ENCODE results near the gene FMN1.
A peak's percentile ranks its signal among the peaks of the same experiment; 100 is the strongest.

FMN1 gene

GRCh38 chr15:33145447-33145846 lies 49.1 kb downstream of the FMN1 start:
- H3K4me1 Mint-ChIP-seq: peaks cover 10% of the 10 kb centered on the region
- no peak overlapping the region for H3K4me3 Mint-ChIP-seq
- TF ChIP-seq, protein P1, sequence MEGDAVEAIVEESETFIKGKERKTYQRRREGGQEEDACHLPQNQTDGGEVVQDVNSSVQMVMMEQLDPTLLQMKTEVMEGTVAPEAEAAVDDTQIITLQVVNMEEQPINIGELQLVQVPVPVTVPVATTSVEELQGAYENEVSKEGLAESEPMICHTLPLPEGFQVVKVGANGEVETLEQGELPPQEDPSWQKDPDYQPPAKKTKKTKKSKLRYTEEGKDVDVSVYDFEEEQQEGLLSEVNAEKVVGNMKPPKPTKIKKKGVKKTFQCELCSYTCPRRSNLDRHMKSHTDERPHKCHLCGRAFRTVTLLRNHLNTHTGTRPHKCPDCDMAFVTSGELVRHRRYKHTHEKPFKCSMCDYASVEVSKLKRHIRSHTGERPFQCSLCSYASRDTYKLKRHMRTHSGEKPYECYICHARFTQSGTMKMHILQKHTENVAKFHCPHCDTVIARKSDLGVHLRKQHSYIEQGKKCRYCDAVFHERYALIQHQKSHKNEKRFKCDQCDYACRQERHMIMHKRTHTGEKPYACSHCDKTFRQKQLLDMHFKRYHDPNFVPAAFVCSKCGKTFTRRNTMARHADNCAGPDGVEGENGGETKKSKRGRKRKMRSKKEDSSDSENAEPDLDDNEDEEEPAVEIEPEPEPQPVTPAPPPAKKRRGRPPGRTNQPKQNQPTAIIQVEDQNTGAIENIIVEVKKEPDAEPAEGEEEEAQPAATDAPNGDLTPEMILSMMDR (IDR thresholded peaks at IDR 0.05; ENCODE audit: unreplicated experiment in 3 of 3): no peak
- no peaks in the 10 kb centered on the region for H3K27me3 Mint-ChIP-seq (ENCODE audit: low read depth)
- peak overlapping the region; percentile 53 to 77 (median 57) for H3K27ac Mint-ChIP-seq
- no peaks in the 10 kb centered on the region for H3K9me3 Mint-ChIP-seq
- peaks cover 9% of the 10 kb centered on the region for H3K36me3 Mint-ChIP-seq (ENCODE audit: low read depth)

DNA sequence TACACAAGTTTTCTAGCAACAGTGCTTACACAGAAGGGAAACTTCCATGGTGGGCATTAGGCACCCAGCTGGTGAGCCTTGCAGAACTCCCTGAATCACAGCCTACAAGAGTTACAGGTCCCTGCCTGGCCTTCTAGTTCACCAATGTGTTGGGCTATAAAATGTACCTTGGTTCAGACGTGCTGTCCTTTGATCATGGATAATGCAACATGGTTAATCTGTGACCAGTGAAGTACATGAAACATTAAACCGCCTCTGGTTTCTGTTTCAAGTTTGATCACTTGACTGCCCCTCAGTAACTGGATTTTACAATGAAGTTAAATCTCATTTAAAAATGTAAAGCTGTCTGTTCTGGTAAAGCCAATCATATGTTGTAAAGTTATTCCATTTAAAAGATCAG lies 51.8 kb downstream of the FMN1 start:
- no peaks in the 10 kb centered on the region for H3K27me3 Mint-ChIP-seq (ENCODE audit: low read depth)
- no peaks in the 10 kb centered on the region for H3K9me3 Mint-ChIP-seq
- TF ChIP-seq, protein P1 (IDR thresholded peaks at IDR 0.05; ENCODE audit: unreplicated experiment in 3 of 3): no peak
- peak overlapping the region in 1 of 3 experiments; percentile 14 for H3K4me3 Mint-ChIP-seq
- H3K27ac Mint-ChIP-seq: peak overlapping the region; percentile 45 to 95 (median 87)
- H3K36me3 Mint-ChIP-seq (ENCODE audit: low read depth): peaks cover 9% of the 10 kb centered on the region
- H3K4me1 Mint-ChIP-seq: peaks cover 19% of the 10 kb centered on the region

DNA sequence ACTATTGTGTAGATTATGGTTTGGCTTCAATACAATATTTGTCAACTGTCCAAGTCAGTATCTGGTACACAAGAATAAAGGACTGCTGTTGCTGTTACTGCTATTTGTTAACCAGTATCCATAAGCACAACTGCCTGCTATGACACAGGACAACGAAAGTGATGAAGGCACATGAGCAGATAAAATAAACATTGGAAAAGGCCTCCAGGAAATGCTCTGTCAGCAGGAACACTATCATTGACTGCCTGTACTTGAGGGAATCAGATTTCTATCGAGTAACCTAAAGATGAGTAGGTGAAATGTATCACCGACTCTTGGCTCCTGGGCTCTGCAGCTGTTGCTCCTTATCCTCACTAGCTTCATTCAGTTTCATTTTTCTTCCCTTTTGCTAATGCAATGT lies 56.5 kb downstream of the FMN1 start:
- H3K27ac Mint-ChIP-seq: peak overlapping the region; percentile 44 to 73 (median 64)
- H3K9me3 Mint-ChIP-seq: no peaks in the 10 kb centered on the region
- no peaks in the 10 kb centered on the region for H3K27me3 Mint-ChIP-seq (ENCODE audit: low read depth)
- H3K4me3 Mint-ChIP-seq: no peak overlapping the region
- TF ChIP-seq, protein P1 (IDR thresholded peaks at IDR 0.05; ENCODE audit: unreplicated experiment in 3 of 3): no peak
- no peaks in the 10 kb centered on the region for H3K36me3 Mint-ChIP-seq (ENCODE audit: low read depth)
- peaks cover 33% of the 10 kb centered on the region for H3K4me1 Mint-ChIP-seq

- Mint-ChIP-seq H3K9me3 (no peaks in the 10 kb centered on the region), H3K4me1 (peaks cover 37% of the 10 kb centered on the region), H3K4me3 (no peak overlapping the region), H3K36me3 (ENCODE audit: low read depth) (no peaks in the 10 kb centered on the region), H3K27ac (peak overlapping the region in 2 of 3 experiments; percentile 44 to 48), H3K27me3 (ENCODE audit: low read depth) (no peaks in the 10 kb centered on the region)
- TF ChIP-seq, protein P1 (IDR thresholded peaks at IDR 0.05; ENCODE audit: unreplicated experiment in 3 of 3): no peak
Observed at GRCh38 chr15:33137101-33137500, 57.4 kb downstream of the FMN1 start.

DNA sequence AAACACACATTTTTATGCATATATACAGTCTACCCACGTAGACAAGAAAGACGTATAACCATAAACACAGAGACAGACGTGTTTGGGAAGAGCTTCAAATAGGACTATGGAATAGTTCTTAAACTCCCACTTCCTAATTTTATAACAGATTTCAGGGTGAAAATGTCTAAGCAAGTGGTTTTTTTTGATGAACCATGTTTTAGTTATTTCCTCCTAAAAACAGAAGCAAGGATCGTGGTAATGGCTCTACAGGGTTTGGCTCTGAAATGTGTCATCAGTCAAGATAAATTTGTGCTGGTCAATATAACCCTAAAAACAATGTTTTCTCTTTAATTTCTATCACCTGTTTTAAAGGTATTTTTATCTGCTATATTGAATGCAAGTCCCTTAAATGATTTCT lies 58.2 kb downstream of the FMN1 start:
- TF ChIP-seq, protein P1 (IDR thresholded peaks at IDR 0.05; ENCODE audit: unreplicated experiment in 3 of 3): no peak
- Mint-ChIP-seq H3K36me3 (ENCODE audit: low read depth) (no peaks in the 10 kb centered on the region), H3K9me3 (no peaks in the 10 kb centered on the region), H3K27me3 (ENCODE audit: low read depth) (no peaks in the 10 kb centered on the region), H3K4me1 (peaks cover 40% of the 10 kb centered on the region), H3K4me3 (no peak overlapping the region), H3K27ac (no peak overlapping the region)

GRCh38 chr15:33135355-33135781 lies 59.1 kb downstream of the FMN1 start:
- Mint-ChIP-seq H3K9me3 (no peaks in the 10 kb centered on the region), H3K27me3 (ENCODE audit: low read depth) (no peaks in the 10 kb centered on the region), H3K4me3 (no peak overlapping the region), H3K36me3 (ENCODE audit: low read depth) (no peaks in the 10 kb centered on the region), H3K4me1 (peaks cover 42% of the 10 kb centered on the region), H3K27ac (peak overlapping the region in 1 of 3 experiments; percentile 4)
- TF ChIP-seq, protein P1 (IDR thresholded peaks at IDR 0.05; ENCODE audit: unreplicated experiment in 3 of 3): no peak

Measured in nephron (organoid).